Prostate gland (tissue), 2 donors: ENCODE measurements around the gene MDFIC. TPM values are rescaled to one million over a fixed set of nuclear protein-coding genes. Genes with fewer than 3 reads are reported as not detected.
A peak's percentile ranks its signal among the peaks of the same experiment; 100 is the strongest.

Experiments
- DNase-seq: peaks from one replicate; pipeline ENCODE4 v3.0.0-alpha.2; 2019; ENCODE audit warnings: low spot score
- H3K27ac ChIP-seq, 2 donors: fragments of 200-600 bp; sonication (generic); 2 replicates each; pipeline ENCODE4 v1.5.1; 2017 to 2019
- H3K27me3 ChIP-seq: fragments of 200-600 bp; sonication (generic); replicated peaks from 2 replicates; pipeline ENCODE4 v1.5.1; 2019; ENCODE audit not compliant: insufficient read depth
- H3K36me3 ChIP-seq, 2 donors: fragments of 200-600 bp; sonication (generic); 1 replicate in 1 of 2; 2 replicates in 1 of 2; pipeline versions ENCODE4 v1.5.1 to v1.8.1; 2017 to 2019
- H3K4me1 ChIP-seq: fragments of 200-600 bp; sonication (generic); replicated peaks from 2 replicates; pipeline ENCODE4 v1.5.1; 2019
- H3K4me3 ChIP-seq, 2 donors: fragments of 200-600 bp; sonication (generic); 2 replicates each; pipeline ENCODE4 v1.5.1; 2017 to 2019
- H3K9me3 ChIP-seq: fragments of 200-600 bp; sonication (generic); 2 replicates; pipeline ENCODE4 v1.5.1; 2017
- CTCF ChIP-seq, 4 experiments: fragments of 200-600 bp in 2 of 4; fragments of 450-650 bp in 2 of 4; sonication (generic) in 2 of 4; IDR thresholded peaks; 1 replicate in 3 of 4; 2 replicates in 1 of 4; pipeline ENCODE4 v1.5.1; 2016 to 2019; ENCODE audit warnings: antibody characterized with exemption in 4 of 4, mild to moderate bottlenecking in 2 of 4, moderate library complexity in 2 of 4
- POLR2A ChIP-seq: fragments of 450-650 bp; IDR thresholded peaks from one replicate; pipeline ENCODE4 v1.6.1; 2016; ENCODE audit warnings: antibody characterized with exemption, mild to moderate bottlenecking
- POLR2AphosphoS5 ChIP-seq: sonication (generic); formaldehyde crosslinking; IDR thresholded peaks from one replicate; pipeline ENCODE4 v1.6.1; 2017; ENCODE audit warnings: antibody characterized with exemption
- WGBS: methylation state at CpG from one replicate; pipeline ENCODE4 v1.1.5; 2018; 5-methylcytosine and 5-hydroxymethylcytosine counted together
- intact Hi-C: fragments of 100-400 bp; cut with DNase I; formaldehyde crosslinking; loops from one replicate; pipeline ENCODE4 v1.14.2; 2022
- total RNA-seq, 2 donors: library from RNA; depleted of rRNA; stranded (reverse); fragments of >200 nt; gene quantifications; one replicate each; pipeline ENCODE4 v1.1.0, GENCODE V29; 2016

Gene MDFIC
- 10 to 100 TPM; 17.2 to 24.8 TPM for total RNA-seq

GRCh38 chr7:114922026-114922651, at the start of gene MDFIC:
TSS of gene MDFIC (plus strand) at chr7:114922094. CDS start at chr7:114923034, 940 bp downstream.
- intact Hi-C loops = loop anchor here (5.0 to 10.0 kb wide), 2 partner anchors 85 to 837 kb away; no protein-coding TSS in a partner anchor
- under 1% methylated on average over 55 of the region's 55 CpGs for WGBS
- no peaks in the 10 kb centered on the region for H3K4me1 ChIP-seq
- H3K27ac ChIP-seq = peak within 1 kb of the TSS; percentile 70 to 72
- H3K9me3 ChIP-seq = no peaks in the 10 kb centered on the region
- no peaks in the 10 kb centered on the region for H3K27me3 ChIP-seq
- peak; percentile 11 for DNase-seq
- TF ChIP-seq POLR2A (no peak), CTCF (IDR thresholded peaks at IDR 0.05) (no peak), POLR2AphosphoS5 (no peak)
- H3K4me3 ChIP-seq = peak within 1 kb of the TSS; percentile 57 to 65
- H3K36me3 ChIP-seq = no peaks in the 10 kb centered on the region

- Histone ChIP-seq H3K4me3 (no peak overlapping the region), H3K9me3 (no peaks in the 10 kb centered on the region), H3K4me1 (no peaks in the 10 kb centered on the region), H3K27ac (no peak overlapping the region), H3K27me3 (peaks cover 3% of the 10 kb centered on the region), H3K36me3 (no peaks in the 10 kb centered on the region)
- TF ChIP-seq POLR2A (no peak), CTCF (IDR thresholded peaks at IDR 0.05) (no peak), POLR2AphosphoS5 (no peak)
- intact Hi-C loops = no loop called here
- WGBS = 77% methylated on average over 1 of the region's 1 CpG
- DNase-seq = no peak
Measured at GRCh38 chr7:114874170-114874569, 47.7 kb upstream of the MDFIC start.

- no peaks in the 10 kb centered on the region for H3K9me3 ChIP-seq
- no peak overlapping the region for H3K4me3 ChIP-seq
- H3K27ac ChIP-seq = no peak overlapping the region
- peaks cover 3% of the 10 kb centered on the region for H3K27me3 ChIP-seq
- no peak for DNase-seq
- intact Hi-C loops = no loop called here
- no peak for TF ChIP-seq POLR2AphosphoS5
- TF ChIP-seq CTCF (IDR thresholded peaks at IDR 0.05) = no peak
- no peak for TF ChIP-seq POLR2A
- no peaks in the 10 kb centered on the region for H3K36me3 ChIP-seq
- H3K4me1 ChIP-seq = no peaks in the 10 kb centered on the region
Measured at GRCh38 chr7:114875186-114875585, 46.7 kb upstream of the MDFIC start.

- intact Hi-C loops = no loop called here
- no peaks in the 10 kb centered on the region for H3K36me3 ChIP-seq
- WGBS = 69% methylated on average over 1 of the region's 1 CpG
Measured at GRCh38 chr7:114879554-114879953, 42.3 kb upstream of the MDFIC start.

More at GRCh38 chr7:114879554-114879953, 42.3 kb upstream of the MDFIC start:
- no peaks in the 10 kb centered on the region for H3K9me3 ChIP-seq
- peaks cover 3% of the 10 kb centered on the region for H3K27me3 ChIP-seq
- no peak for TF ChIP-seq POLR2A
- no peak for TF ChIP-seq CTCF (IDR thresholded peaks at IDR 0.05)
- H3K27ac ChIP-seq = no peak overlapping the region
- H3K4me1 ChIP-seq = no peaks in the 10 kb centered on the region
- no peak overlapping the region for H3K4me3 ChIP-seq
- DNase-seq = no peak
